Measurements from ENCODE around the gene AFMID.
"Not testable (repeated sequence)": the region's sequence is repeated elsewhere in the genome, so short reads cannot be mapped to it uniquely, and the experiment has no call there.

AFMID gene

GRCh38 chr17:78223765-78224164 lies 36.6 kb downstream of the AFMID start:
- DNase-seq (ENCODE audit: low read depth in 2 of 2), result no peak

GRCh38 chr17:78224231-78225087 lies 37.3 kb downstream of the AFMID start:
- DNase-seq (ENCODE audit: low read depth in 2 of 2), result no peak

- no peak for DNase-seq (ENCODE audit: low read depth in 2 of 2)
Observed at GRCh38 chr17:78225088-78225865, 38.1 kb downstream of the AFMID start.

- no peak for DNase-seq (ENCODE audit: low read depth in 2 of 2)
Observed at GRCh38 chr17:78226055-78226758, 39.0 kb downstream of the AFMID start.

GRCh38 chr17:78226759-78227454 lies 39.7 kb downstream of the AFMID start:
- DNase-seq (ENCODE audit: low read depth in 2 of 2), result no peak

- DNase-seq (ENCODE audit: low read depth in 2 of 2), result no peak
Observed at GRCh38 chr17:78227455-78227916, 40.3 kb downstream of the AFMID start.

- DNase-seq (ENCODE audit: low read depth in 2 of 2), result no peak
Observed at GRCh38 chr17:78228176-78228575, 41.0 kb downstream of the AFMID start.

- DNase-seq (ENCODE audit: low read depth in 2 of 2), result no peak
Observed at GRCh38 chr17:78230252-78230962, 43.2 kb downstream of the AFMID start.

GRCh38 chr17:78230996-78231935 lies 44.1 kb downstream of the AFMID start, which contains the start of gene TMEM235:
TSS of gene TMEM235 (plus strand) at chr17:78231631. CDS start at chr17:78232024, 393 bp downstream.
- no peak for DNase-seq (ENCODE audit: low read depth in 2 of 2)

GRCh38 chr17:78231991-78232858 lies 45.1 kb downstream of the AFMID start:
- no peak for DNase-seq (ENCODE audit: low read depth in 2 of 2)

GRCh38 chr17:78232859-78233173 lies 45.7 kb downstream of the AFMID start:
- DNase-seq (ENCODE audit: low read depth in 2 of 2), result no peak

GRCh38 chr17:78233678-78234077 lies 46.5 kb downstream of the AFMID start:
- no peak for DNase-seq (ENCODE audit: low read depth in 2 of 2)

GRCh38 chr17:78234261-78234865 lies 47.2 kb downstream of the AFMID start:
- no peak for DNase-seq (ENCODE audit: low read depth in 2 of 2)

GRCh38 chr17:78235022-78235421 lies 47.9 kb downstream of the AFMID start:
- DNase-seq (ENCODE audit: low read depth in 2 of 2), result not testable (repeated sequence)

- DNase-seq (ENCODE audit: low read depth in 2 of 2), result no peak
Observed at GRCh38 chr17:78235885-78236284, 48.7 kb downstream of the AFMID start.

- no peak for DNase-seq (ENCODE audit: low read depth in 2 of 2)
Observed at GRCh38 chr17:78236362-78237127, 49.4 kb downstream of the AFMID start.

- no peak for DNase-seq (ENCODE audit: low read depth in 2 of 2)
Observed at GRCh38 chr17:78237401-78238012, 50.3 kb downstream of the AFMID start.

Measured in fibroblast of skin of left quadriceps (primary cell).